Adrenal gland (tissue), 12 donors: Measurements from ENCODE around the gene ZFHX3. TPM values are rescaled to one million over a fixed set of nuclear protein-coding genes. Genes with fewer than 3 reads are reported as not detected.

Experiments used
- DNase-seq, 7 donors: peaks; one replicate each; pipeline ENCODE4 v3.0.0-alpha.2; 2019 to 2020
- H3K27ac ChIP-seq, 5 donors: fragments of 200-600 bp; sonication (generic) in 4 of 5; 1 replicate in 3 of 5; 2 replicates in 2 of 5; pipeline versions ENCODE4 v1.5.1 to v1.8.0; 2016 to 2020; ENCODE audit warnings: mild to moderate bottlenecking in 1 of 5
- H3K27me3 ChIP-seq: fragments of 200-600 bp; 2 replicates; pipeline ENCODE4 v1.8.0; 2021
- H3K36me3 ChIP-seq, 2 donors: fragments of 200-600 bp; replicated peaks in 1 of 2; 1 replicate in 1 of 2; 2 replicates in 1 of 2; pipeline versions ENCODE4 v1.5.1 to v1.8.0; 2018 to 2022
- H3K4me1 ChIP-seq, 2 donors: fragments of 200-600 bp; replicated peaks in 1 of 2; 1 replicate in 1 of 2; 2 replicates in 1 of 2; pipeline versions ENCODE4 v1.5.1 to v1.8.0; 2018 to 2021
- H3K4me3 ChIP-seq, 4 donors: fragments of 200-600 bp; sonication (generic) in 3 of 4; one replicate each; pipeline ENCODE4 v1.5.1; 2016 to 2018
- H3K9me3 ChIP-seq, 3 donors: fragments of 200-600 bp; sonication (generic) in 1 of 3; replicated peaks in 1 of 3; 1 replicate in 2 of 3; 2 replicates in 1 of 3; pipeline versions ENCODE4 v1.5.1 to v1.8.0; 2016 to 2021
- POLR2A ChIP-seq, 2 donors: fragments of 450-650 bp; IDR thresholded peaks; one replicate each; pipeline ENCODE4 v1.6.1; 2017; ENCODE audit warnings: antibody characterized with exemption in 2 of 2, mild to moderate bottlenecking in 2 of 2, moderate library complexity in 1 of 2
- WGBS, 4 donors: extraction: QIAGEN DNeasy Blood & Tissue Kit in 2 of 4; methylation state at CpG; one replicate each; pipeline versions ENCODE4 v1.1.5 to v1.1.7; 2013 to 2017; 5-methylcytosine and 5-hydroxymethylcytosine counted together
- intact Hi-C, 2 donors: fragments of 100-400 bp; cut with DNase I; formaldehyde crosslinking; loops; one replicate each; pipeline versions ENCODE4 v1.14.1 to v1.15.0; 2022 to 2023
- polyA plus RNA-seq, 3 donors: library from polyadenylated mRNA; stranded (reverse); fragments of 200-250 nt in 2 of 3; fragments of 350-450 nt in 1 of 3; fragmentation: Illumina TruSeq in 1 of 3; extraction: RNeasy Lipid Tissue Mini Kit (QIAGEN cat#74804) in 1 of 3; gene quantifications; one replicate each; pipeline ENCODE4 v1.2.3, GENCODE V29; 2013 to 2014
- total RNA-seq, 9 donors: library from RNA; depleted of rRNA in 4 of 9; stranded (reverse); fragments of >200 nt in 4 of 9; fragments of 120-200 nt in 1 of 9; fragmentation: NEBNext Ultra II Directional in 1 of 9; extraction: Animal tissue kit (Norgen Biotek cat#: 25700) in 1 of 9; gene quantifications; one replicate each; pipeline versions ENCODE4 v1.1.0 to v1.2.4, GENCODE V29; 2013 to 2023
- TF ChIP-seq, protein P1 (sequence below), 6 experiments: fragments of 450-650 bp in 4 of 6; fragments of 200-600 bp in 2 of 6; sonication (generic) in 1 of 6; IDR thresholded peaks; 1 replicate in 5 of 6; 2 replicates in 1 of 6; pipeline versions ENCODE4 v1.5.1 to v1.8.0; 2016 to 2021; ENCODE audit warnings: antibody characterized with exemption in 6 of 6, mild to moderate bottlenecking in 2 of 6, moderate library complexity in 1 of 6
- donor health status: healthy with polysubstance abuse.
- donor health status: Bipolar disorder and iron deficiency.
- donor health status: DM: yes; HTN: yes; CAD: no.
- donor health status: DM: no; HTN: no; CAD: no.
- donor health status: DM: no; HTN: no; CAD: no.
- donor health status: DM: yes; HTN: yes; CAD: no.

The ZFHX3 gene
- total and polyA plus RNA-seq, 12 donors: 2.4 to 31.6 (median 19.3) TPM

- H3K4me1 ChIP-seq: peaks cover 0 to 6% of the 10 kb centered on the region in 2 donors
- TF ChIP-seq POLR2A (IDR thresholded peaks at IDR 0.05): no peak
- TF ChIP-seq, protein P1, sequence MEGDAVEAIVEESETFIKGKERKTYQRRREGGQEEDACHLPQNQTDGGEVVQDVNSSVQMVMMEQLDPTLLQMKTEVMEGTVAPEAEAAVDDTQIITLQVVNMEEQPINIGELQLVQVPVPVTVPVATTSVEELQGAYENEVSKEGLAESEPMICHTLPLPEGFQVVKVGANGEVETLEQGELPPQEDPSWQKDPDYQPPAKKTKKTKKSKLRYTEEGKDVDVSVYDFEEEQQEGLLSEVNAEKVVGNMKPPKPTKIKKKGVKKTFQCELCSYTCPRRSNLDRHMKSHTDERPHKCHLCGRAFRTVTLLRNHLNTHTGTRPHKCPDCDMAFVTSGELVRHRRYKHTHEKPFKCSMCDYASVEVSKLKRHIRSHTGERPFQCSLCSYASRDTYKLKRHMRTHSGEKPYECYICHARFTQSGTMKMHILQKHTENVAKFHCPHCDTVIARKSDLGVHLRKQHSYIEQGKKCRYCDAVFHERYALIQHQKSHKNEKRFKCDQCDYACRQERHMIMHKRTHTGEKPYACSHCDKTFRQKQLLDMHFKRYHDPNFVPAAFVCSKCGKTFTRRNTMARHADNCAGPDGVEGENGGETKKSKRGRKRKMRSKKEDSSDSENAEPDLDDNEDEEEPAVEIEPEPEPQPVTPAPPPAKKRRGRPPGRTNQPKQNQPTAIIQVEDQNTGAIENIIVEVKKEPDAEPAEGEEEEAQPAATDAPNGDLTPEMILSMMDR (IDR thresholded peaks at IDR 0.05): no peak
- no peak for DNase-seq
- WGBS, 4 donors: 84 to 93% (median 89%) methylated on average over 4 of the region's 4 CpGs
- intact Hi-C loops: no loop called here
- no peak overlapping the region for H3K4me3 ChIP-seq
- no peaks in the 10 kb centered on the region for H3K9me3 ChIP-seq
- H3K27ac ChIP-seq: no peak overlapping the region
- H3K27me3 ChIP-seq: no peaks in the 10 kb centered on the region
- peaks cover 0 to 14% of the 10 kb centered on the region in 2 donors for H3K36me3 ChIP-seq
Observed at GRCh38 chr16:72809446-72809845, 238.5 kb downstream of the ZFHX3 start.

DNA sequence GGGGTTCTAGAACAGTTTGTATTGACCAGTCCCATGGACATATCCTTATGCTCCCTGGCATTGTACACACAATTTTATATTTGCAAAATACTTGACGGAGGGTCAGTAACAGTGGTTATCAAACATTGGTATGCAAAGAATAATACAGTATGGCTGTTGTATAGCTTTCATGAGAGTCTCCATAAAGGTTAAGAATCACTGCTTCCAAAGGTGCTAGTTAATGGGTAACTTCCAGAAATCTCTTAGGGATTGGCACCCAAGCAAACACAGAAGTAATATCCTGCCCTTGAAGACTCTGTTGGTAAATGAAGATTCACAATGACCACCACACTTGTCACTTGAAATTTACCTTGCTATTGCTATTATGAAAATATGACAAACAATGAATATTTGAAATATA lies 239.2 kb downstream of the ZFHX3 start:
- Histone ChIP-seq H3K27me3 (no peaks in the 10 kb centered on the region), H3K4me1 (peaks cover 0 to 6% of the 10 kb centered on the region in 2 donors), H3K27ac (no peak overlapping the region), H3K9me3 (no peaks in the 10 kb centered on the region), H3K36me3 (peaks cover 0 to 14% of the 10 kb centered on the region in 2 donors), H3K4me3 (no peak overlapping the region)
- no peak for DNase-seq
- TF ChIP-seq, protein P1 (IDR thresholded peaks at IDR 0.05): no peak
- WGBS, 4 donors: 92 to 100% (median 97%) methylated on average over 1 of the region's 1 CpG
- intact Hi-C loops: no loop called here

- peaks cover 0 to 14% of the 10 kb centered on the region in 2 donors for H3K36me3 ChIP-seq
- no peaks in the 10 kb centered on the region for H3K9me3 ChIP-seq
- no peak overlapping the region for H3K27ac ChIP-seq
- no peaks in the 10 kb centered on the region for H3K4me1 ChIP-seq
- no peak overlapping the region for H3K4me3 ChIP-seq
- H3K27me3 ChIP-seq: no peaks in the 10 kb centered on the region
- intact Hi-C loops: no loop called here
- WGBS, 4 donors: 76 to 91% (median 89%) methylated on average over 3 of the region's 3 CpGs
- no peak for DNase-seq
- TF ChIP-seq, protein P1 (IDR thresholded peaks at IDR 0.05): no peak
- TF ChIP-seq POLR2A (IDR thresholded peaks at IDR 0.05): no peak
Observed at GRCh38 chr16:72807245-72807644, 240.7 kb downstream of the ZFHX3 start.

DNA sequence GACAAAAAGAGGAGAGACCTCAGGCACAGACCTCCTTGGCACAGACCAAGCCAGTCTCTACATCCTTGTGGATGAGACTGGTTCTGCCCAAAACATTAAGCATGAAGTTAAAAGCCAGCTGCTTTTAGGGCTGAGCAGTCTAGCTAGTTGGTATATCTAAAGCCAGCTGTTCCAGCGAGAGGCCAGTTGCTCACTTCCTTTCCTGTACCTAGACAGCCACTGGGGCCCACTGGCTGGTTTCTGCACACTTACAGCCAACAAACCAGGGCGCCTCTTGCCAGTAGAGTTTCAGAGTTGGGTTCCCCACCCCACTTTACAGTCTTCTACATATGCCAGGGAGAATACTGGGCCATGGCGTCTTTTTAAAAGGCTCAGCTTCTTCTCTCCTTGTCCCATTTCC lies 242.4 kb downstream of the ZFHX3 start:
- no peaks in the 10 kb centered on the region for H3K27me3 ChIP-seq
- TF ChIP-seq, protein P1 (IDR thresholded peaks at IDR 0.05): no peak
- H3K4me1 ChIP-seq: no peaks in the 10 kb centered on the region
- H3K27ac ChIP-seq: no peak overlapping the region
- no peak for DNase-seq
- H3K9me3 ChIP-seq: no peaks in the 10 kb centered on the region
- WGBS, 4 donors: 90 to 100% (median 94%) methylated on average over 3 of the region's 3 CpGs
- peaks cover 0 to 4% of the 10 kb centered on the region in 2 donors for H3K36me3 ChIP-seq
- no peak overlapping the region for H3K4me3 ChIP-seq
- intact Hi-C loops: no loop called here
